EH (cell line): ENCODE data around the gene JAK3.
"Not testable (repeated sequence)": the region's sequence is repeated elsewhere in the genome, so short reads cannot be mapped to it uniquely, and the experiment has no call there.

ENCODE experiments used
- DNase-seq: peaks from one replicate; pipeline ENCODE4 v3.0.0-alpha.2; 2015; ENCODE audit warnings: low read depth

JAK3 gene

GRCh38 chr19:17803264-17803896, 44.4 kb downstream of the JAK3 start:
- DNase-seq = no peak

GRCh38 chr19:17802137-17802858, 45.5 kb downstream of the JAK3 start:
- DNase-seq = no peak

DNA sequence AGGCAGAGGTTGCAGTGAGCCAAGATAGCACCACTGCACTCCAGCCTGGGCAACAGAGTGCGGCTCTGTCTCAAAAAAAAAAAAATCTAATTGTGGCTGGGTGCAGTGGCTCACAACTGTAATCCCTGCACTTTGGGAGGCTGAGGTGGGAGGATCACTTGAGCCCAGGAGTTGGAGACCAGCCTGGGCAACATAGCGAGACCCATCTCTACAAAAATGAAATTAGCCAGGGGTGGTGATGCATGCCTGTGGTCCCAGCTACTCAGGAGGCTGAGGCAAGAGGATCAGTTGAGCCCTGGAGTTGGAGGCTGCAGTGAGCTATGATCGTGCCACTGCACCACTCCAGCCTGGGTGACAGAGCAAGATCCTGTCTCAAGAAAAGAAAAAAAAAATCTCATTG, 49.2 kb downstream of the JAK3 start:
- DNase-seq = not testable (repeated sequence)

DNA sequence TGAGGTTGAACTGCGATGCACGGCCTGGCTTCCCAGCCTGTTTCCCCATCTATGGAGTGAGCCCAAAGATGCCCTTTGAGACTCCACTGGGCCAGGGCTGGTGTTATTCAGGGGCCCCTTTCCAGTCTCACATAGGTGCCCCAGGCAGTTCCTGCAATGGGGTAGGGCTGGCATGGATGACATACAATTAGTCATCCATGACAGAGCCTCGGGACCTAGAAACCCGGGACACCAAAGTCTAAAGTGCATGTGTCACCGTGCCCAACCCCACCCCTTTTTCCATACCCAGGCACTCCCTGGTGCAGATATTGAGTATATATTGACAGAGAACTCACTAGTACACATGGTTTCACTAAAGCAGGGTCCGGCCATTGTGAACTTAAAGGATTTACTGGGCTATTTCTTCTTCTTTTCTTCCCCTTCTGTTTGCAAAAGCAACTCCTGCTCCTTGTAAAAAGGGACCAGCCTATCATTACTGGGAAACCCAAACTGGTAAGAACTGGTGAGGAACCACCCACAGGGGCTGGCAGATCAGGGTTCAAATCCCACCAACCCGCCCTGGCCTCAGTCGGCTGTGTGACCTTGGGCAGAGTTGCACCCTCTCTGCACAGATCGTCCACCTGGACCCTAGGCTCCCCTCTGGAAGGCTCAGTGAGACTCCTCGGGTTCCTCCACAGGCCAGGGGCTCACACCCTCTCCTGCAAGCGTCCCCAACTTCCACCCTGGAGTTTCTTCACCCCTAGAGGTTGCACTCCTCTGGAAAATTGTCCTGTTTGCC, 50.2 kb downstream of the JAK3 start:
- peak; percentile 58 for DNase-seq

GRCh38 chr19:17796838-17797423, 50.9 kb downstream of the JAK3 start:
- DNase-seq = no peak

- DNase-seq = no peak
These were observed 51.6 kb downstream of the JAK3 start for GRCh38 chr19:17796013-17796837.

GRCh38 chr19:17795495-17795856, 52.3 kb downstream of the JAK3 start:
- no peak for DNase-seq

GRCh38 chr19:17794731-17795494, 52.9 kb downstream of the JAK3 start, which contains the start of gene B3GNT3:
B3GNT3 (plus strand) TSS chr19:17795138; CDS start chr19:17807808, 12,670 bp downstream.
- peak; percentile 52 for DNase-seq

DNA sequence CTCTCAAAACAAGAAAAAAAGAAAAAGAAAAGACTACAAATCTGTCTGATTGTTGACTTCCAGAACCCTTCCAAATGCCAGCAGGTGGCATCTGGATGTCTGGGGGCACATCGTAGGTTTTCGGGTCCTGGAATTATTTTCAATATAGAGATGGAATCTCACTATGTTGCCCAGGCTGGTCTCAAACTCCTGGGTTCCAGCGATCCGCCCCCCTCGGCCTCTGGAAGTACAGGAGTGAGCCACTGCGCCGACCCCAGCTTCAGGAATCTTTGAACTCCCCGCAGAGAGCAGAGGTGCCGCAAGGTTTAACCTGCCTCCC, 53.4 kb downstream of the JAK3 start:
- no peak for DNase-seq

- DNase-seq = no peak
These were observed 57.6 kb downstream of the JAK3 start for GRCh38 chr19:17790059-17790780.

DNA sequence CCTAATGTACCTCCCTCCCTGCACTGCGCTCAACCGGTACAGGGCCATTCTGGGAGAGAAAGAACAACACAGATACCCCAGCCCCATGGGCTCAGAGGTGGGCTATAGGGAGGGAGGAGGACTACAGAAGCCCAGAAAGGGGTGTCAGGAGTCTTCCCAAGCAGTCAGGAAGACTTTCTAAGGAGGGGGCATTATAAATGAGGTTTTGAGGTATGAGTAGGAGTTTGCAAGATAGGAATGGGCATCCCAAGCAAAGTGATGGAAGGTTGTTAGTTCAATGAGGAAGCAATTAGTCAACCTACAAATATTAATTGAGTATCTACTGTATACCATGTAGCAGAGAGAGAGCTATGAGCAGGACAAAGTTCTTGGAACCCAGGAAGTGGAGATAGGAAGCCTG, 59.1 kb downstream of the JAK3 start:
- no peak for DNase-seq

DNA sequence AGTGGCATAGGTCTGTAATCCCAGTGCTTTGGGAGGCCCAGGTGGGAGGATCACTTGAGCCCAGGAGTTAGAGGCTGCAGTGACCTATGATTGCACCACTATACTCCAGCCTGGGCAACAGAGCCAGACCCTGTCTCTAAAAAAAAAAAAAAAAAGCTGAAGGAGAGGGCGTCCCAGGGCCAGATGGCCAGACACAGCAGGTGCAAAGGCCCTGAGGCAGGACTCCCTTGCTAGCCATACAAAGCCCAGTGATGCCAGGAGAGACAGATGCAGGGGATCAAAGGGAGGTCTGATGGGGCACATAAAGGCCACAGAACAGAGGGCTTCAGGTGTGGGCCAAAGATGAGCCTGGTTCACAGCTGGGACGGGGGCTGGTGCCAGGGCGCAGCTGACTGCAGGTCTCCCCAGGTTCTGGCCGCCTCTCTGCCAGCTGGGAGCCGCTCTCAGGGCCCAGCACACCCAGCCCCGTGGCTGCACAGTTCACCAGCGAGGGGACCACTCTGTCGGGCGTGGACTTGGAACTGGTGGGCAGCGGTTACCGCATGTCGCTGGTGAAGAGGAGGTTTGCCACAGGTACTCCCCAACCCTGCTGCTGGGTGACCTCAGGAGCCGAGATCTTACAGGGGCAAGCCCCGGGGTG, 60.4 kb downstream of the JAK3 start:
- no peak for DNase-seq

- DNase-seq = peak; percentile 67
These were observed 63.4 kb downstream of the JAK3 start for GRCh38 chr19:17784201-17785008.

- DNase-seq = not testable (repeated sequence)
These were observed 64.1 kb downstream of the JAK3 start for GRCh38 chr19:17783721-17784120.

DNA sequence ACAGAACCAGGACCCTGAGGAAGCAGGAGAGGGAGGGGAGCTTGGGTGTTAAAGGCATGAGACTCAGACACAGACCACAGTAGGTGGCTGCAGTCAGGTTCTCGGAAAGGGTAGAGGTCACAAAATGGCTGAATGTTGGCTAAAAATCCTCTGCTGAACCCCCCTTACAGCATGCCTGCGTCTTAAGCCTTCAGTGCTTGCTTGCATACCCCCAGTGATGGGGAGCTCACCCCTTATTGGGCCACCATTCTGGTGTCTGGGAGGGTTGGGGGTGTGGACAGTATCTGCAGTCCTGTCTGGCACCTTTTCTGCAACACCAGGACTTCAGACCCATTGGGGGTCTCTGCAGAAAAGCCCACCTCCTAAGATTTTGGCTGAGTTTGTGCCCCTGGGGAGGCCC, 67.0 kb downstream of the JAK3 start:
- no peak for DNase-seq

DNA sequence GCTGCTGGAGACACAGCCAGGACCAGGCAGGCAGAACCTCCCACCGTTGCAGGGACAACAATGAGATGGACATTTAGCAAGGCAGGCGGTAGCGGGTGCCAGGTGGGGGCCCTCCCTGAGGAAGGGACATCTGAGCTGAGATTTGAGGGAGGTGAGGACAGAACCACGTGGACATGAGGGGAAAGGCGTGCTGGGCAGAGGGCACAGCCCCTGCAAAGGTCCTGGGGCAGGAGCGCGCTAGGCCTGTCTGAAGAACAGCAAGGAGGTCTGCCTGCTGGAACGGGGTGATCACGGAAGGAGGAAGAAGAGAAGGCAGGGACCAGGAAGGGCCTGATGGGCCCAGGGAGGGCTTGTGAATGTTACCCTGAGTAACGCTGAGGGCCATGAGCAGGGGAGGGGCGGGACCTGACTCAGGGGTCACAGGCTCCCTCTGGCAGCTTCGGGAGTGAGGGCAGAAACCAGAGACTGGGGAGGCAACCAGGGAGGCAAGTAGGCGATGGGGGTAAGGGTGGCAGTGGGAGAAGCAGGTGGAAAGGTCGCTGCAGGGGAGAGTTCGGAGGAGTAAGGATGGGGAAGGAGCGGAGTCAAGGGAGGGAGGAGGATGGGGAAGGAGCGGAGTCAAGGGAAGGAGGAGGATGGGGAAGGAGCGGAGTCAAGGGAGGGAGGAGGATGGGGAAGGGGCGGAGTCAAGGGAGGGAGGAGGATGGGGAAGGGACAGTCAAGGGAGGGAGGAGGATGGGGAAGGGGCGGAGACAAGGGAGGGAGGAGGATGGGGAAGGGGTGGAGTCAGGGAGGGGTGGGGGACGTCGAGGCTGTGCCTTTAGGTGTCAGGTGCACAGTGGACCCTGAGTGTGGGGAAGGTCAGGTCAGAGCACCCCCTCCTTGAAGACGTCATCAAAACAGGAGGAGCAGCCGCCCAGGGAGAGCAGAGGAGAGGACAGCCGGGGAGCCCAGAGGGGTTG, 68.5 kb downstream of the JAK3 start:
- DNase-seq = peak; percentile 86

DNA sequence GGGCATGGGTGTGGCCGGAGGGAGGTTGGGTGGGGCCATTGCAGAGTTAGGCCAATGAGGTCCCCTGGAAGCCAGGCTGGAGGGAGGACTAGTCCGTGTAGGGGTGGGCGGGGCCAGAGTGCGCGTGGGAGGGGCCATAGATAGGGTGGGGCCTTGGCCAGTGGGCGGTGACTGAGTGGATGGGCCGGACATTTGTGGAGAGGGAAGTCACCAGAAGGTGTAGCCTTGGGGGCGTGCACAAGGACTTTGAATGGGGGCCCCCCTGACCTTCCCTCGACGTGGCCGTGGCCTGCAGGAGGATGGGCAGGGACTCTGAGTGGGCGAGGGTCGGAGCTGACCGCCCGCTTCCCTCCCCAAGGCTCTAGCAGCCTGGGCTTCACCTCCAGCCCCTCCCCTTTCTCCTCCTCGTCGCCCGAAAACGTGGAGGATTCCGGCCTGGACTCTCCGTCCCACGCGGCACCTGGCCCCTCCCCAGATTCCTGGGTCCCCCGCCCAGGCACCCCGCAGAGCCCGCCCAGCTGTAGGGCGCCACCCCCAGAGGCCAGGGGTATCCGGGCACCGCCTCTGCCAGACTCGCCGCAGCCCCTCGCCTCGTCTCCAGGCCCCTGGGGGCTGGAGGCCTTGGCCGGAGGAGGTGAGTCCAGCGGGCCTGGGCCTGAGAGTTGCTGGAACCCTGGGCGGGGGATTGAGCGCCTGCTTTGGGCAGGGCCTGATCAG, 69.4 kb downstream of the JAK3 start:
- peak; percentile 78 for DNase-seq
